ENCODE measurements around the gene PFDN5. TPM values are rescaled to one million over a fixed set of nuclear protein-coding genes. Genes with fewer than 3 reads are reported as not detected.

PFDN5 gene
- total RNA-seq, 2 experiments from 2014 or later = 292 to 307 TPM

DNA sequence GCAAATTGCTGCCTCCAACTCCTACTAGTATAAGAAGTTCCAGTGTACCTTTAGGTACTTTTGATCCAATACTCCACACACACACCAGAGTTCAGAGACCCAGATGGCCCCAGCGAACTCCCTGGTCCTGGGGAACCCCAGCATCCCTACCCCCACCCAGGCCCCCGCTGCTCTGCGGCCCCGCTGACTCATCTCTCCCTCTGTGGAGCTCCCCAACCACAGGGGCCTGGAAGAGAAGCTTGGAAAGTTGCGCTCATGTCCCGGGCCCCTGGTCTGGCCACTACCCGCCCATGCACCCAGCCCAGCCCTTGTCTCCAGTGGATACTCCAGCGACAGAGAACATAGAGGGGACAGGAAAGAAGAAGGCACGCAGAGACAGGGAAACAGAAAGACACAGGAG is 45.1 kb downstream of the PFDN5 start:
- POLR2A ChIA-PET = interaction anchor here (0.6 kb wide), 1 partner anchor 8 kb away, joined by 3 read pairs; no protein-coding TSS in a partner anchor
- ATAC-seq (no peak), DNase-seq (no peak)
- H3K4me3 Mint-ChIP-seq = no peak overlapping the region
- no peaks in the 10 kb centered on the region for H3K36me3 Mint-ChIP-seq (ENCODE audit: low read depth)
- H3K4me1 Mint-ChIP-seq (ENCODE audit: low read depth) = peaks cover 32% of the 10 kb centered on the region
- H3K27me3 Mint-ChIP-seq (ENCODE audit: low read depth) = peaks cover 41% of the 10 kb centered on the region
- no peaks in the 10 kb centered on the region for H3K9me3 Mint-ChIP-seq (ENCODE audit: insufficient read depth)
- H3K27ac Mint-ChIP-seq = no peak overlapping the region
- CTCF ChIA-PET = interaction anchor here (0.6 to 1.9 kb wide), 4 partner anchors 12 to 83 kb away, joined by 3 to 7 read pairs (median 4); partner anchors contain the start of genes AAAS and AMHR2

DNA sequence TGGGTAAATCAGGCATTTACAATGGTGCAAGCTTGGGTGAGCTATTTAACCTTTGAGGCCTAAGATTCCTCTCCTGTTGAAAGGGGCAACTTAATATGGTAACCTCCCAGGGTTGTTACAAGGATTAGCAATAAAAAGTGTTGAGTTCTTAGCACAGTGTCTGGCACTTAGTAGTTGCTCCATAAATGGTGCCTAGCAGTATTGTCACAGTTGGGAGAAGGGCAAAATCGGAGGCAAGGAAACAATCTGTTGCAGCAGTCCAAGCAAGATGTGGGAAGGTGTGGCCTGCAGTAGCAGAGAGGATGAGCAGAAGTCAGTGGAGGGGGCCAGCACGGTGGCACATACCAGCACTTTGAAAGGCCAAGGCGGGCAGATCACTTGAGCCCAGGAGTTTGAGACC is 48.1 kb downstream of the PFDN5 start:
- Mint-ChIP-seq H3K4me3 (no peak overlapping the region), H3K27ac (no peak overlapping the region), H3K36me3 (ENCODE audit: low read depth) (no peaks in the 10 kb centered on the region), H3K4me1 (ENCODE audit: low read depth) (peaks cover 17% of the 10 kb centered on the region), H3K9me3 (ENCODE audit: insufficient read depth) (no peaks in the 10 kb centered on the region), H3K27me3 (ENCODE audit: low read depth) (peaks cover 14% of the 10 kb centered on the region)
- no peak for DNase-seq
- POLR2A ChIA-PET = interaction anchor here (1.6 to 3.3 kb wide), 2 partner anchors 15 to 19 kb away, joined by 5 to 38 read pairs; no protein-coding TSS in a partner anchor
- ATAC-seq = no peak
- CTCF ChIA-PET = interaction anchor here (0.8 to 7.1 kb wide), 6 partner anchors 10 to 277 kb away, joined by 3 to 290 read pairs (median 20); partner anchors contain the start of gene AAAS

DNA sequence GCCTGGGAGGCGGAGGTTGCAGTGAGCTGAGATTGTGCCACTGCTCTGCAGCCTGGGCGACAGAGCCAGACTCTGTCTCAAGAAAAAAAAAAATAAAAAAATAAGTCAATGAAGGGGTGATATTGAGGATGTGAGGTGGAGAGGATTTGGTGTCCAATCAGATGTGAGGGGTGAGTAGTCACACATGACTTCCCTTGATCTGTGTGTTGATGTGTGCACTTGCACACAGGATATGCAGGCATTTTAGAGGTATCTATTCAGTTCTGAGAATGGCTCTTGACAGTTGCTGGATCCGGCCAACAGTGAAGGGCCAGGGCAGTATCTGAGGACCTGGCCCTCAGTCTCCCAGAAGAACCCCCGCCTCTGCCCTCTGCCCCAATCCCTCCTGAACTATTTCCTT is 48.6 kb downstream of the PFDN5 start:
- H3K4me1 Mint-ChIP-seq (ENCODE audit: low read depth) = peaks cover 17% of the 10 kb centered on the region
- no peaks in the 10 kb centered on the region for H3K9me3 Mint-ChIP-seq (ENCODE audit: insufficient read depth)
- H3K4me3 Mint-ChIP-seq = peak overlapping the region; percentile 42
- peaks cover 12% of the 10 kb centered on the region for H3K27me3 Mint-ChIP-seq (ENCODE audit: low read depth)
- ChIA-PET POLR2A (interaction anchor here (1.0 to 3.3 kb wide), 5 partner anchors 16 to 97 kb away, joined by 3 to 38 read pairs (median 5); partner anchors contain the start of gene AAAS), CTCF (interaction anchor here (1.1 to 7.1 kb wide), 9 partner anchors 10 to 278 kb away, joined by 3 to 290 read pairs (median 10); partner anchors contain the start of genes AAAS and PFDN5)
- ATAC-seq (no peak), DNase-seq (no peak)
- H3K36me3 Mint-ChIP-seq (ENCODE audit: low read depth) = no peaks in the 10 kb centered on the region
- peak overlapping the region; percentile 65 for H3K27ac Mint-ChIP-seq

DNA sequence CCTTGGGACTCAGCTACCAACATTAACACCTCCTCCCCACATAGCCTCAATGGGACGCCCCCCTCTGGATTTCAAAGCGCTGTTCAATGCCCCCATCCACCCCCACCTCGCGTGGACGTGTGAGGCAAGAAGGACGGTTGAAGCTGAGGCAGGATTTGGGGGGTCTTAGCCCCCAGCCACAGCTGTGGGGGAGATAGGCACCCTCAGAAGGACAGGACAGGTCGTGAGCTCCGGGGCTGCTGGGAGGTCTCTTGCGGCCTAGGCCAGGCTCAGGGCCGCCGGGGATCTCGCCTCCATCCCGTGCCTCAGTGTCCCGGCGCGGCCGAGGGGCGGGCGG is 49.1 kb downstream of the PFDN5 start:
- ATAC-seq = peak; percentile 3
- ChIA-PET POLR2A (interaction anchor here (0.5 to 3.3 kb wide), 8 partner anchors 12 to 96 kb away, joined by 3 to 38 read pairs (median 4); partner anchors contain the start of genes AAAS and SP1), CTCF (interaction anchor here (0.7 to 7.1 kb wide), 35 partner anchors 9 to 278 kb away, joined by 3 to 290 read pairs (median 5); partner anchors contain the start of genes AAAS, AMHR2, CSAD and ESPL1)
- no peaks in the 10 kb centered on the region for H3K9me3 Mint-ChIP-seq (ENCODE audit: insufficient read depth)
- peaks cover 12% of the 10 kb centered on the region for H3K27me3 Mint-ChIP-seq (ENCODE audit: low read depth)
- no peak for DNase-seq
- H3K4me1 Mint-ChIP-seq (ENCODE audit: low read depth) = peaks cover 17% of the 10 kb centered on the region
- peak overlapping the region; percentile 65 for H3K27ac Mint-ChIP-seq
- no peaks in the 10 kb centered on the region for H3K36me3 Mint-ChIP-seq (ENCODE audit: low read depth)
- peak overlapping the region; percentile 42 for H3K4me3 Mint-ChIP-seq

DNA sequence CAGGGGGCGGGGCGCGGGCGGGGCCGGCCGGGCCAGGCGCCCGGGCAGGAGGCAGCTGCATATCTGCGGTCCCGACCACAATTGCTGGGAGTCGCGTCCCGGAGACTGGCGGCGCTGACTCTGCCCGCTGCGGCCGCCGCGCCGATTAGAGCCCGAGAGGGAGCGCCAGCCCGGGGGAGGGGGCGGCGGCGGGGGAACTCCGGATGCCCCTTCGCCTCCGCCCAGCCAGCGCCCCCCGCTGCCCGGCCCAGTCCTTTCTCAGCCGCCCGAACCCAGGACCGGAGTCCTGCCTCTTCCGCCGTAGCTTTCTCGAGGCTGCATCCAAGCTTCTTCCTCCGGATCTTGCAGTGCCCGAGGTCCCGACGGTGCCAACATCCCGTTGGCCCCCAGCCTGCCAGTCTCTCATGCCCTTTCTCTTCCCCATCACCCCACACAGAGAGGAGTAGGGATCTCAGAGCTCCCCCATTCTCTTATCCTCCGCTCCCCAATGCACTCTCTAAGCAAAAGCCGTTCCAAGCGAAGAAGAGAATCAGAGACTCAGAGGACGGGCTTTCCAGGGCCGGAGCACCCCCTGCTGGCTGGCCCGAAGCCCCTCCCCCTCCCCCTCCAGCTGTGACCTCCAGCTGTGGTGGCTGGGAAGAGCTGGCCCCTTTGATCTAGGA is 49.6 kb downstream of the PFDN5 start:
- peak overlapping the region; percentile 91 for H3K27ac Mint-ChIP-seq
- peak; percentile 85 for ATAC-seq

DNA sequence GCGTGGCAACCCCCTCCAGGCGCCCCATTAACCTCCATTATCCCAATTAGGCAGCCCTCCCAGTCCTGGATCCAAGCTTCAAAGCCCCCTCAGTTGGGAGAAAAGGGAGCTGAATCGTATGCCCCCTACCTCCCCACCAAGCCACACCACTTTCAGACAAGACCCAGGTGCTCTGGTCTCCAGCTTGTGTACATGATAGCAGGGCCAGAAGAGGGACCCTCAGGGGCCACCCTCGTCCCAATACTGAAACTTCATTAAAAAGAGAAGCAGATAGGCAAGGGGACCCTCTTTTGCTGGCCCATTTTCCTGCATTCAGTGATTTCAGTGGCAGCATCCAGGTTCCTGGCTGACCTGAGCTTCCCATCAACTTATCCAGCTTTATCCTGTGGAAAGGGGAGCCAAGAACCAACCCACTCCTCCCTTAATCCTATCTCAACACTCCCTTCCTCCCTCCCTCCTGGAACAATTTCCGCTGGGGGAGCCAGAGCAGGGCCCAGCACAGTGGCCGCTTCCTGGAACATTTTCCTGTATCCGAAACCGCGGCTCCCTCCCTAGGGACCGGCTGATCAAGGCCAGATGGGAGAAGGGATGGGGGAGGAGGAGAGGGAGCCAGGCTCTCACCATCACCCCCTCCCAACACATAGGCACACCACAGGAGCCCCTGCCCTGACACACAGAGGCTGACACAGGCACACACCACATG is 50.3 kb downstream of the PFDN5 start:
- ATAC-seq (peak; percentile 9), DNase-seq (no peak)
- Mint-ChIP-seq H3K4me1 (ENCODE audit: low read depth) (peaks cover 17% of the 10 kb centered on the region), H3K36me3 (ENCODE audit: low read depth) (no peaks in the 10 kb centered on the region), H3K4me3 (peak overlapping the region; percentile 92), H3K27ac (no peak overlapping the region), H3K9me3 (ENCODE audit: insufficient read depth) (no peaks in the 10 kb centered on the region), H3K27me3 (ENCODE audit: low read depth) (peaks cover 7% of the 10 kb centered on the region)
- POLR2A ChIA-PET = interaction anchor here (0.6 to 3.3 kb wide), 9 partner anchors 10 to 243 kb away, joined by 3 to 38 read pairs (median 4); partner anchors contain the start of genes AAAS, SP1 and SP7
- CTCF ChIA-PET = interaction anchor here (0.8 to 7.1 kb wide), 34 partner anchors 8 to 279 kb away, joined by 3 to 290 read pairs (median 5); partner anchors contain the start of genes AAAS, AMHR2, ESPL1 and MYG1

More for the DNA sequence above, 49.6 kb downstream of the PFDN5 start:
- CTCF ChIA-PET = interaction anchor here (0.7 to 7.1 kb wide), 39 partner anchors 9 to 279 kb away, joined by 3 to 290 read pairs (median 5); partner anchors contain the start of genes AAAS, AMHR2, CSAD and ESPL1
- peaks cover 9% of the 10 kb centered on the region for H3K27me3 Mint-ChIP-seq (ENCODE audit: low read depth)
- H3K36me3 Mint-ChIP-seq (ENCODE audit: low read depth) = no peaks in the 10 kb centered on the region
- H3K4me3 Mint-ChIP-seq = peak overlapping the region; percentile 92
- H3K9me3 Mint-ChIP-seq (ENCODE audit: insufficient read depth) = no peaks in the 10 kb centered on the region
- DNase-seq = peak; percentile 78
- H3K4me1 Mint-ChIP-seq (ENCODE audit: low read depth) = peaks cover 17% of the 10 kb centered on the region
- POLR2A ChIA-PET = interaction anchor here (0.5 to 3.3 kb wide), 11 partner anchors 9 to 243 kb away, joined by 3 to 38 read pairs (median 4); partner anchors contain the start of genes AAAS, SP1 and SP7

DNA sequence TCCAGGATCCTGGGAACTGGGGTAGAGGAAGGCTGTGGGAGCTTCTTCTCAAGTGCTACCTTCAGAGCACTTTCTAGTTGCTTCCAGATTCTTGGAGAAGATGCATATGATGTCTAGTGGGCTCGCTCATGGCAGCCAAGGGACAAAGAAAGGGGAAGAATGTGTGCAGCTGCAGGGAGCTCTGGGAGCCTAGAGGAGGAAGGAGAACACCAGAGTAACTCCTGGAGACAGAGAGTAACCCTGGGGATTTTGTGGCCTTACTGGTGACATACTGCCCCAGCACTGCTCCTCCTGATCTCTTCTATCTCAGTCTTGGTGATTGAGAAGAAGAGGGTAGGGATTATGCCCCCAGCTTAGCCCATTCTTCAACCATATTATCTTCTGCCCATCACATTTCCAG is 51.1 kb downstream of the PFDN5 start:
- CTCF ChIA-PET = interaction anchor here (2.5 to 7.1 kb wide), 4 partner anchors 20 to 186 kb away, joined by 12 to 290 read pairs (median 28); partner anchors contain the start of genes AAAS and NPFF
- Mint-ChIP-seq H3K9me3 (ENCODE audit: insufficient read depth) (no peaks in the 10 kb centered on the region), H3K36me3 (ENCODE audit: low read depth) (no peaks in the 10 kb centered on the region), H3K27ac (no peak overlapping the region), H3K27me3 (ENCODE audit: low read depth) (peaks cover 3% of the 10 kb centered on the region), H3K4me3 (no peak overlapping the region), H3K4me1 (ENCODE audit: low read depth) (peaks cover 17% of the 10 kb centered on the region)
- DNase-seq (no peak), ATAC-seq (no peak)
- POLR2A ChIA-PET = interaction anchor here (1.4 kb wide), 1 partner anchor 11 kb away, joined by 4 read pairs; the partner anchor contains the start of gene SP7

DNA sequence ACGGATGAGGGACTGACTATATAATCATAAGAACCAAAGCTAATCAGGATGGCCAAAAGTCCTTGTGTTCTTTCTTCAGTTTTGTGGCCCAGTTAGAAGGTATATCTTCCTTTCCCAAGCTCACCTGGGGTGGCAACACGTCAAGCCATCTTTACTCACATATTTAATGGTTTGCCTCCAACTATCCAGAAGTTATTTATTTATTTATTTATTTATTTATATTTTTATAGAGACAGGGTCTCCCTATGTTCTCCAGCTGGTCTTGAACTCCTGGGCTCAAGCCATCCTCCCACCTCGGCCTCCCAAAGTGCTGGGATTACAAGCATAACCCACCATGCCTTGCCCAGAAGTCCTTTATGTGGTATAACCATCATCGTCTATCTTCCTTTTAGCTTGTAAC is 52.6 kb downstream of the PFDN5 start:
- POLR2A ChIA-PET = interaction anchor here (0.7 to 1.4 kb wide), 2 partner anchors 7 to 26 kb away, joined by 3 read pairs; partner anchors contain the start of gene AAAS
- no peak for ATAC-seq
- DNase-seq = no peak

More for the DNA sequence above, 52.6 kb downstream of the PFDN5 start:
- no peaks in the 10 kb centered on the region for H3K27me3 Mint-ChIP-seq (ENCODE audit: low read depth)
- no peak overlapping the region for H3K4me3 Mint-ChIP-seq
- CTCF ChIA-PET = interaction anchor here (0.8 to 7.1 kb wide), 4 partner anchors 10 to 73 kb away, joined by 5 to 290 read pairs (median 8); partner anchors contain the start of gene AAAS
- H3K36me3 Mint-ChIP-seq (ENCODE audit: low read depth) = no peaks in the 10 kb centered on the region
- peaks cover 24% of the 10 kb centered on the region for H3K4me1 Mint-ChIP-seq (ENCODE audit: low read depth)
- H3K27ac Mint-ChIP-seq = no peak overlapping the region
- no peaks in the 10 kb centered on the region for H3K9me3 Mint-ChIP-seq (ENCODE audit: insufficient read depth)

Other genes with a start within 250 kb of the PFDN5 start
- gene TNS2, start 245.5 kb upstream of the PFDN5 start, total RNA-seq = 1 to 10 TPM; 1.0 to 1.4 TPM
- 10 to 100 TPM; 27.2 to 31.2 TPM for gene SPRYD3, start 216.2 kb upstream of the PFDN5 start, total RNA-seq
- gene IGFBP6, start 197.9 kb upstream of the PFDN5 start, total RNA-seq = 1 to 10 TPM; 3.1 to 5.4 TPM
- gene SOAT2, start 192.1 kb upstream of the PFDN5 start, total RNA-seq = 10 to 100 TPM; 10.8 to 13.3 TPM
- 10 to 100 TPM; 28.2 to 31.4 TPM for gene ZNF740, start 114.8 kb upstream of the PFDN5 start, total RNA-seq
- 10 to 100 TPM; 15.7 to 17.0 TPM for gene CSAD, start 114.6 kb upstream of the PFDN5 start, total RNA-seq
- 100 to 1,000 TPM; 500 to 503 TPM for gene ITGB7, start 88.3 kb upstream of the PFDN5 start, total RNA-seq
- gene RARG, start 63.3 kb upstream of the PFDN5 start, total RNA-seq = 10 to 100 TPM; 44.1 to 45.9 TPM
- 100 to 1,000 TPM; 126 TPM for gene ESPL1, start 27.2 kb upstream of the PFDN5 start, total RNA-seq
- gene MYG1, start 4.2 kb downstream of the PFDN5 start, total RNA-seq = 10 to 100 TPM; 55.6 to 56.9 TPM
- gene AAAS, start 26.1 kb downstream of the PFDN5 start, total RNA-seq = 10 to 100 TPM; 67.5 to 67.9 TPM
- gene SP7, start 40.8 kb downstream of the PFDN5 start, total RNA-seq = not detected
- gene SP1, start 84.6 kb downstream of the PFDN5 start, total RNA-seq = 10 to 100 TPM; 72.2 to 76.5 TPM
- gene AMHR2, start 128.3 kb downstream of the PFDN5 start, total RNA-seq = not detected
- 100 to 1,000 TPM; 220 TPM for gene PRR13, start 146.2 kb downstream of the PFDN5 start, total RNA-seq
- 100 to 1,000 TPM; 813 to 836 TPM for gene PCBP2, start 156.6 kb downstream of the PFDN5 start, total RNA-seq
- 10 to 100 TPM; 22.7 to 22.9 TPM for gene MAP3K12, start 203.9 kb downstream of the PFDN5 start, total RNA-seq
- gene TARBP2, start 205.7 kb downstream of the PFDN5 start, total RNA-seq = 10 to 100 TPM; 30.3 to 36.9 TPM
- not detected for gene NPFF, start 211.9 kb downstream of the PFDN5 start, total RNA-seq

All from activated CD8-positive, alpha-beta T cell treated with anti-CD3 and anti-CD28 coated beads, Interleukin-2, amount 10 ng/mL, durations not matched to agents 7 days and 5 days (primary cell).